ENCODE measurements around the gene MED31.

DNA sequence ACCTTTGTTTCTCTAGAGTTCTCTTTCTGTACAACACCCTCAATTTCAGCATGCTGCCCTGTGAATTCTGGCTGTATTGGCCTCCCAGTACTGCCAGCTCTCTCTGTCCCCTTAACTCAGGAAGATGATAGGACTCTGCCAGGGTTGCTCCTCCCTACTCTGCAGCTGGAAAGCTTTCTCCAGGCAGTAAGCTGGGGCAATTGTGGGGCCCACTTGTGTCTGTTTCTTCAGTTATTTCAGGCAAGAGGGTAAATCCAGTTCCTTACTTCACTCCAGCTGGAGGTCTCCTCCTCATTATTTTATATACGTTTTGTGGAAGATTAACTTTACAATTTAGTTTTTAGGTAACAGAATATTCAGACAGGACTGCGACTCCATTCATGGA is 10.1 kb upstream of the MED31 start:
- TF ChIP-seq, protein P1, sequence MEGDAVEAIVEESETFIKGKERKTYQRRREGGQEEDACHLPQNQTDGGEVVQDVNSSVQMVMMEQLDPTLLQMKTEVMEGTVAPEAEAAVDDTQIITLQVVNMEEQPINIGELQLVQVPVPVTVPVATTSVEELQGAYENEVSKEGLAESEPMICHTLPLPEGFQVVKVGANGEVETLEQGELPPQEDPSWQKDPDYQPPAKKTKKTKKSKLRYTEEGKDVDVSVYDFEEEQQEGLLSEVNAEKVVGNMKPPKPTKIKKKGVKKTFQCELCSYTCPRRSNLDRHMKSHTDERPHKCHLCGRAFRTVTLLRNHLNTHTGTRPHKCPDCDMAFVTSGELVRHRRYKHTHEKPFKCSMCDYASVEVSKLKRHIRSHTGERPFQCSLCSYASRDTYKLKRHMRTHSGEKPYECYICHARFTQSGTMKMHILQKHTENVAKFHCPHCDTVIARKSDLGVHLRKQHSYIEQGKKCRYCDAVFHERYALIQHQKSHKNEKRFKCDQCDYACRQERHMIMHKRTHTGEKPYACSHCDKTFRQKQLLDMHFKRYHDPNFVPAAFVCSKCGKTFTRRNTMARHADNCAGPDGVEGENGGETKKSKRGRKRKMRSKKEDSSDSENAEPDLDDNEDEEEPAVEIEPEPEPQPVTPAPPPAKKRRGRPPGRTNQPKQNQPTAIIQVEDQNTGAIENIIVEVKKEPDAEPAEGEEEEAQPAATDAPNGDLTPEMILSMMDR (tag by site-specific recombination; IDR thresholded peaks at IDR 0.05) = no peak
- TF ChIP-seq ZNF112 (tag by site-specific recombination; IDR thresholded peaks at IDR 0.05) (no peak), ZXDB (tag by site-specific recombination; IDR thresholded peaks at IDR 0.05) (no peak), ZNF302 (tag by site-specific recombination; IDR thresholded peaks at IDR 0.05; ENCODE audit: low read depth) (no peak)
- TF ChIP-seq, protein P2, sequence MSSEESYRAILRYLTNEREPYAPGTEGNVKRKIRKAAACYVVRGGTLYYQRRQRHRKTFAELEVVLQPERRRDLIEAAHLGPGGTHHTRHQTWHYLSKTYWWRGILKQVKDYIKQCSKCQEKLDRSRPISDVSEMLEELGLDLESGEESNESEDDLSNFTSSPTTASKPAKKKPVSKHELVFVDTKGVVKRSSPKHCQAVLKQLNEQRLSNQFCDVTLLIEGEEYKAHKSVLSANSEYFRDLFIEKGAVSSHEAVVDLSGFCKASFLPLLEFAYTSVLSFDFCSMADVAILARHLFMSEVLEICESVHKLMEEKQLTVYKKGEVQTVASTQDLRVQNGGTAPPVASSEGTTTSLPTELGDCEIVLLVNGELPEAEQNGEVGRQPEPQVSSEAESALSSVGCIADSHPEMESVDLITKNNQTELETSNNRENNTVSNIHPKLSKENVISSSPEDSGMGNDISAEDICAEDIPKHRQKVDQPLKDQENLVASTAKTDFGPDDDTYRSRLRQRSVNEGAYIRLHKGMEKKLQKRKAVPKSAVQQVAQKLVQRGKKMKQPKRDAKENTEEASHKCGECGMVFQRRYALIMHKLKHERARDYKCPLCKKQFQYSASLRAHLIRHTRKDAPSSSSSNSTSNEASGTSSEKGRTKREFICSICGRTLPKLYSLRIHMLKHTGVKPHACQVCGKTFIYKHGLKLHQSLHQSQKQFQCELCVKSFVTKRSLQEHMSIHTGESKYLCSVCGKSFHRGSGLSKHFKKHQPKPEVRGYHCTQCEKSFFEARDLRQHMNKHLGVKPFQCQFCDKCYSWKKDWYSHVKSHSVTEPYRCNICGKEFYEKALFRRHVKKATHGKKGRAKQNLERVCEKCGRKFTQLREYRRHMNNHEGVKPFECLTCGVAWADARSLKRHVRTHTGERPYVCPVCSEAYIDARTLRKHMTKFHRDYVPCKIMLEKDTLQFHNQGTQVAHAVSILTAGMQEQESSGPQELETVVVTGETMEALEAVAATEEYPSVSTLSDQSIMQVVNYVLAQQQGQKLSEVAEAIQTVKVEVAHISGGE (tag by site-specific recombination; conservative IDR thresholded peaks at IDR 0.05; ENCODE audit: low read depth) = no peak

Data from HEK293 (cell line).